Muscle layer of duodenum (tissue), 2 donors: ENCODE measurements around the gene LSM7.

Source experiments
- H3K27ac ChIP-seq: one replicate; pipeline ENCODE4 v1.7.0; 2013; ENCODE audit warnings: mild to moderate bottlenecking, low read length
- H3K27me3 ChIP-seq: one replicate; pipeline ENCODE4 v1.7.0; 2013; ENCODE audit warnings: low read depth, mild to moderate bottlenecking, control low read depth, low read length
- H3K36me3 ChIP-seq, 2 donors: one replicate each; pipeline ENCODE4 v1.7.0; 2013; ENCODE audit warnings: low read length in 2 of 2, control low read depth in 1 of 2, mild to moderate bottlenecking in 1 of 2; ENCODE audit not compliant: insufficient read depth in 2 of 2, control insufficient read depth in 1 of 2
- H3K4me1 ChIP-seq, 2 donors: one replicate each; pipeline ENCODE4 v1.7.0; 2013; ENCODE audit warnings: low read length in 2 of 2, mild to moderate bottlenecking in 2 of 2, control low read depth in 1 of 2, moderate library complexity in 1 of 2; ENCODE audit not compliant: insufficient read depth in 2 of 2, control insufficient read depth in 1 of 2
- H3K4me3 ChIP-seq, 2 donors: one replicate each; pipeline ENCODE4 v1.7.0; 2013; ENCODE audit warnings: low read length in 2 of 2, low read depth in 1 of 2, mild to moderate bottlenecking in 1 of 2
- H3K9me3 ChIP-seq, 2 donors: one replicate each; pipeline ENCODE4 v1.7.0; 2013; ENCODE audit warnings: low read length in 2 of 2, control low read depth in 1 of 2, mild to moderate bottlenecking in 1 of 2; ENCODE audit not compliant: control insufficient read depth in 1 of 2
- donor health status: healthy.

LSM7 gene

DNA sequence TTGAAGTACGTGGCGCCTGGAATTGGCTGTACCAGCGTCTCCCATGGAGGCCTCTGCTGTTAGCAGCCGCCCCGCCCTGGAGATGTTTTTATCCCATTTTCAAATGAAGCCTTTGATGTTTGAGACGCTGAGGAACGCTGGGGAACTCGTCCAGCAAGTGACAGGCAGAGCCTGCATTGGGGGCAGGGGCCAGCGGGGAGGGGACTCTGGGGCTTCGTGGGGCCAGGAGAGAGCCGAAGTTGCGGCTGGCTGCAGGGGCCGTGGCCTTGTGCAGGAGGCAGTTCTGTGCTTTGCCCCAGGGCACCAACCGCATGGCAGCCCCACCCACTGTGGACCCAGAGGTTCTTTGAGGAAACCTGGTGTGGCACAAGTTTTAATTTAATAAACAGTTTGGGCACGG lies 13.6 kb upstream of the LSM7 start:
- Histone ChIP-seq H3K36me3 (peaks cover 0 to 51% of the 10 kb centered on the region in 2 donors), H3K4me3 (no peak overlapping the region), H3K9me3 (no peaks in the 10 kb centered on the region), H3K27ac (no peak overlapping the region), H3K27me3 (no peaks in the 10 kb centered on the region), H3K4me1 (peaks cover 0 to 6% of the 10 kb centered on the region in 2 donors)

DNA sequence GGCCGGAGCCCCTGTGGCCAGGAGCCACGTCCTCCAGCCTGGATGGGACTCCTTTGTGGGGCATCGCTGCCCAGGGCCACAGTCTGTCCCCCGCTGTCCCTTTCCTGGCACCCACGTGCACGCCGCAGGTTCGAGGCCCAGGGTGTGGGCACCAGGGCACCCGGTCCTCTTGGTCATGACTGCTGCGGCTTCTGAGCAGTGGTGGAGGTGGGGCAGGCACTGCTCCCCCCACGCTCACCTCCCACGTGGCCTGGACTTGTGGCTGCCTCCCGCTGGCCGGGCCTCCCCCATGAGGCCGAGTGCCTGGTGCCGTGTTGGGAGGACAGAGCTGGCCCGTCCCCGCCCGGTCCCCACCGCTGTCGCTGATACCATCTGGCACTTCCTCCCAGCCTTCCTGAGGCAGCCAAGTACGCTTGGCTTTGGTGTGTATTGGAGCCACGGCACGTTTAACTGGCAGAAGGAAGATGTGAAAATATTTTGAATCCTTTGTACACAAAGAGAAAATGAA lies 12.9 kb upstream of the LSM7 start:
- Histone ChIP-seq H3K27me3 (no peaks in the 10 kb centered on the region), H3K4me1 (peaks cover 0 to 6% of the 10 kb centered on the region in 2 donors), H3K9me3 (no peaks in the 10 kb centered on the region), H3K4me3 (no peak overlapping the region), H3K36me3 (peaks cover 0 to 54% of the 10 kb centered on the region in 2 donors), H3K27ac (no peak overlapping the region)

DNA sequence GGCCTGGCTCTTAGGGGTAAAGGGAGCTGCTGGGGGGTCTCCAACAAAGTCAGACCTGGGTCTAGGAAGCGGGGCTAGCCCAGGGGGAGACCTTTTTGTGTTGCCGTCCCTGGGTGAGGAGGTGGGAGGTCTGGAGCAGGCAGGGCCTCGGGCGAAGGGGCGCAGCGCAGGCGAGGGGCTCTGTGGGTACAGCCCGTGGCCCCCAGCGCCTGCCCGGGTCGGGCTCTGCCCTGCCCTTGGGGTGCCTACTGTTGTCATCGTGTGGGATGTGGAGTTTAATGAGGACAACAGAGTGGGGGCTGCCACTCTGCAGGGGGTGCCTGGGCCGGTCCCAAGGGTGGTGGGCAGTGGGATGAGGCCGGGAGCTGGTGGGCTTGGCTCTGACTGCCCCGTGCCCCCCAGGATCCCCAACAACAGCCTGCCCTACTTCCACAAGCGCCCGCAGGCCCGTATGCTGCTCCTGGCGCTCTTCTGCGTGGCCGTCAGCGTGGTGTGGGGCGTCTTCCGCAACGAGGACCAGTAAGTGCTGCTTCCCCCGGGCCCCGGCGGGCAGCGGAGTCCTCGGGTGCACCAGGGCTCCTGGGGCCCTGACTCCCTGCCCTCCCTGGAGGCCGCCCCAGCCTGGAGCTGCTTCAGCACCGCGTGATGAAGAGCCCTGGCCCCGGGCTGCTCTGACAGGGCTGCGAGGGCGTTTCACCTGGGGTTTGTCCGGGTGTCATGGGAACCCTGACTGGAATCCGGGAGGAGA lies 12.3 kb upstream of the LSM7 start:
- Histone ChIP-seq H3K27me3 (no peaks in the 10 kb centered on the region), H3K4me3 (no peak overlapping the region), H3K4me1 (peaks cover 0 to 3% of the 10 kb centered on the region in 2 donors), H3K9me3 (no peaks in the 10 kb centered on the region), H3K27ac (no peak overlapping the region), H3K36me3 (peaks cover 0 to 54% of the 10 kb centered on the region in 2 donors)

DNA sequence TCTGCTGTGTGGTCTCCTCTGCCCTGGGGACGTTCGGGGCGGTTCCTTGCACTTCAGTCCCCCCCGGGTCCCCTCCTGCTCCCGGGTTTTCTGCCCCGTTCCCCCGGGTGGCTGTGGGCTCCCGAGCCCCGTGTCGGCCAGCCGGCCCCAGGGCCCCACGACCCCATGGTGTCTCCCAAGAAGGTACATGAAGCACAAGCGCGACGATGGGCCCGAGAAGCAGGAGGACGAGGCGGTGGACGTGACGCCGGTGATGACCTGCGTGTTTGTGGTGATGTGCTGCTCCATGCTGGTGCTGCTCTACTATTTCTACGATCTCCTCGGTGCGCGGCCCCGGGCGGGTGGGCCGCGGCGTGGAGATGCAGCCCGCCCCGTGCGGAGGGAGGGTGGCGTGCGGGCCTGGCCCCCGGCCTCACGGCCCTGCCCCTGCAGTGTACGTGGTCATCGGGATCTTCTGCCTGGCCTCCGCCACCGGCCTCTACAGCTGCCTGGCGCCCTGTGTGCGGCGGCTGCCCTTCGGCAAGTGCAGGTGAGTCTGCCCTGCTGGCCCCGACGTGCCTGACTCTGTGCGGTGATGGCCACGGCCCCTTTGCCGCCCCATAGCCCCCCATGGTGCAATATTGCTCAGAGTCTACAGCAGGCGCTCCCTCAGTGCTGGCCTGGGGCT lies 11.4 kb upstream of the LSM7 start:
- Histone ChIP-seq H3K4me1 (no peaks in the 10 kb centered on the region), H3K27ac (no peak overlapping the region), H3K9me3 (no peaks in the 10 kb centered on the region), H3K4me3 (no peak overlapping the region), H3K27me3 (no peaks in the 10 kb centered on the region), H3K36me3 (peaks cover 0 to 48% of the 10 kb centered on the region in 2 donors)

DNA sequence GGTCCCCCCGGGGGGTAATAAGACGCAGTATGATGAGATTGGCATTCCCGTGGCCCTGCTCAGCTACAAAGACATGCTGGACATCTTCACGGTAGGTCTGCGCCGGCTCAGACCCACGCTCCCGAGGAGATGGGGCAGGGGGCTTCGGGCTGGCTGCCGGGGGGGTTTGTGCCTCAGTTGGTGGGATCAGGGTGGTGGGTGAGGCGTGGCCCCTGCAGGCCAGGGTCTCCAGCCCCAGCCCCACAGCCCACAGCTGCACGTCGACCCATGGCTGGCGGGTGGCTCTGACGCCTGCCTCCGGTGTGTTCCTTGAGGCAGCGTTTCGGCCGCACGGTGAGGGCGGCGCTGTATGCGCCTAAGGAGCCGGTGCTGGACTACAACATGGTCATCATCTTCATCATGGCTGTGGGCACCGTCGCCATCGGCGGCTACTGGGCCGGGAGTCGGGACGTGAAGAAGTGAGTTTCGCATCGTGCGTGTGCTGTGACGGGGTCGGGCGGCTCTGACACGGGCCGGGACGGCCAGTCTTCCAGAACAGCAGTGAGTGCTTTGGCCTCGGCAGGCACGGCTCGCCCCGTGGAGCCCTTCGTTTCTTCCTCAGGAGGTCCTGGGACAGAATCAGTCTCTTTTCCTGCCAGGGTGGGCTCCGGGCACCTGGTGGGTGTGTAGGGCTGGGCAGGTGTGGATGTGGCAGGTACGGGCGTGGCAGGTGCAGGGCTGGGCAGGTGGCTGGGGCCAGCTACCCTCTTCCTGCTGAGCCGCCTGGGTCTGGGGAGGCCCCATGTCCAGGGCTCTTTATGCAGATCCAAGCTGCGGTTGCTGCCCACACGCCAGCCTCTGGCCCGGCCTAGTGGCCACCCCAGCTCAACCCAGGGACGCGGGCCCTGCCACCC lies 10.6 kb upstream of the LSM7 start:
- Histone ChIP-seq H3K4me1 (peaks cover 0 to 4% of the 10 kb centered on the region in 2 donors), H3K4me3 (no peak overlapping the region), H3K36me3 (peaks cover 0 to 46% of the 10 kb centered on the region in 2 donors), H3K9me3 (no peaks in the 10 kb centered on the region), H3K27me3 (no peaks in the 10 kb centered on the region), H3K27ac (no peak overlapping the region)

DNA sequence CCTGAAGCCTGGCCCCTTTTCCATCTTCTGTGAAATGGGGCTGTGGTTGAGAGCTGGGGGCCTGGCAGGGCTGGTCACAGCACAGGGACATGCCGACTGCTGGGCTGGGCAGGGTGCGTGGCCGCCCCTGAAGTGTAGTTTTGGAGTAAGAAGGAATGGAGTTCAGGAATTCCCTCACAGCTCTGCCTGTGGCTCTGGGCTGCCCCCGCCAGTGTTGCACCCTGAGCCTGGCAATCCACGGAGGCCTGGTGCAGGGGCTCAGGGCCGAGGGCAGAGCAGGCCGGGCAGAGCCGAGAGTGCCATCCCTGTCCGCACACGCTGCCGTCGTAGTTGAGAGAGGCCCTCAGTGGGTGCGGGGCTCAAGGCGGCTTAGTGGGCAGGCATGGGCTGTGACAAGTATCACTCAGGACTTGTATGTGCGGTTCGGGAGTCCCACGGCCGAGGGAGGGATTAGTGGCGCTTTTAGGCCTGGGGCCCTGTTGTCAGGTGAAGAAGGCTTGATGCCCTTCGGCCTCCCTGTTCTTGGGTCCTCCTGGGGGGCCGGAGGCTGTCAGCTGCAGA lies 9.7 kb upstream of the LSM7 start:
- H3K27me3 ChIP-seq: no peaks in the 10 kb centered on the region
- peaks cover 3 to 11% of the 10 kb centered on the region in 2 donors for H3K4me1 ChIP-seq
- H3K27ac ChIP-seq: no peak overlapping the region
- H3K9me3 ChIP-seq: no peaks in the 10 kb centered on the region
- H3K4me3 ChIP-seq: no peak overlapping the region
- H3K36me3 ChIP-seq: peaks cover 0 to 43% of the 10 kb centered on the region in 2 donors

DNA sequence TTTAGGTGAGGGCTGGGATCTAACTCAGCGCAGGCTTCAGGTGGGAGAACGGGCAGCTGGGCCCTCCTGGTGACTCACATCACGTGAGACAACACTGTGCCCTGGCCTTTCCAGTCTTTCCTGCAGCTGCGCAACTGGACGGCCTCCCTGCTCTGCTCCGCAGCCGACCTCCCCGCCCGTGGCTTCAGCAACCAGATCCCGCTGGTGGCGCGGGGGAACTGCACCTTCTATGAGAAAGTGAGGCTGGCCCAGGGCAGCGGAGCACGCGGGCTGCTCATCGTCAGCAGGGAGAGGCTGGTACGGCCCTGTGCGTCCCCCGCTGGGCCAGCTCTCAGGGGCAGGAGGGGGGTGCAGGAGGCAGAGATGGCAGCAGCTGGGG lies 8.9 kb upstream of the LSM7 start:
- Histone ChIP-seq H3K36me3 (peaks cover 0 to 39% of the 10 kb centered on the region in 2 donors), H3K4me1 (peaks cover 3 to 19% of the 10 kb centered on the region in 2 donors), H3K9me3 (no peaks in the 10 kb centered on the region), H3K27ac (no peak overlapping the region), H3K27me3 (no peaks in the 10 kb centered on the region), H3K4me3 (no peak overlapping the region)

DNA sequence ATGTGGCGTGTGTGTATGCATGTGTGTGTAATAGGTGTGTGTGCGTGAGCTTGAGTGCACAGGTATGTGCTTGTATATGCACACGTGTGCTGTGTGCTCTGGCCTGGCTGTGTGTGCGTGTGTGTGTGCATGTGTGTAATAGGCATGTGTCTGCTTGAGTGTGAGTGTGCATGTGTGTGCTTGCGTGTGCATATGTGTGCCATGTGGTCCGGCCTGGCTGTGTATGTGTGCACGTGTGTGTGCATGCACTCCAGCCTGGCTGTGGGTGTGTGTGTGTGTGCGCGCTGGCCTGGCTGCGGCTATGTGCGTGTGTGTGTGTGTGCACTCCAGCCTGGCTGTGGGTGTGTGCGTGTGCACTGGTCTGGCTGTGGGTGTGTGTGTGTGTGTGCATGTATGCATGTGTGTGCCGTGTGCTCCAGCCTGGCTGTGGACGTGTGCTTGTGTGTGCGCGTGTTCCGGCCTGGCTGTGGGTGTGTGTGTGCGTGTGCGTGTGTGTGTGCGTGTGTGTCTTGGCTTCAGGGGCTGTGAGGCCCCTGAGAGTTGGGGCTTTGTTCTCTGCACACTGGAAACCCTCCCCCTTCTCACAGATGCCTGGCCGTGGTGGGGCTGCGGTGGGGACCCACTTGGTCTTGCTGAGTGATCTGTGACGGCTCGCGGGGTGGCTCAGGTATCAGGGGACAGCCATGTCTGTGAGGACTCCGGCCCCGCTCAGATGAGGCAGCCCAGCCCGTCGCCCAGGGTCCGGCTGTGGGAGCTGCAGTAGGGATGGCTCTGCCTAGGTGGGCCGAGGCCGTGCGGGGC lies 8.3 kb upstream of the LSM7 start:
- Histone ChIP-seq H3K9me3 (no peaks in the 10 kb centered on the region), H3K27me3 (no peaks in the 10 kb centered on the region), H3K36me3 (peaks cover 0 to 39% of the 10 kb centered on the region in 2 donors), H3K4me1 (peaks cover 3 to 25% of the 10 kb centered on the region in 2 donors), H3K27ac (no peak overlapping the region), H3K4me3 (no peak overlapping the region)

DNA sequence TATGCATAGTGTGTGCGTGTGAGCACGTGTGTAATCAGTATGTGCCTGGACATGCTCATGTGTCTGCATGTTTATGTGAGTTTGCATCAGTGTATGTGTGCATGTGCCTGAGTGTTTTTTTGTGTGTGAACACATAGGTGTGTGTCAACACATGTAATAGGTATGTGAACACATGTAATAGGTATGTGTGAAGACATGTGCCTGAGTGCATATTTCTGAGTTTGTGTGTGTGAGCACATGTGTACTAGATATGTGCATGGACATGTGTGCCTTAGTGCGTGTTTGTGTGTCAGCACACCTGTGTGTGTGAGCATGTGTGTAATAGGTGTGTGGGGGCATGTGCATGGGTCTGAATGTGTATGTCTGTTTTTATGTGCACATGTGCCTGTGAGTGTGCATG lies 7.5 kb upstream of the LSM7 start:
- Histone ChIP-seq H3K36me3 (peaks cover 0 to 30% of the 10 kb centered on the region in 2 donors), H3K4me3 (no peak overlapping the region), H3K27me3 (no peaks in the 10 kb centered on the region), H3K9me3 (no peaks in the 10 kb centered on the region), H3K27ac (no peak overlapping the region), H3K4me1 (peaks cover 3 to 34% of the 10 kb centered on the region in 2 donors)

DNA sequence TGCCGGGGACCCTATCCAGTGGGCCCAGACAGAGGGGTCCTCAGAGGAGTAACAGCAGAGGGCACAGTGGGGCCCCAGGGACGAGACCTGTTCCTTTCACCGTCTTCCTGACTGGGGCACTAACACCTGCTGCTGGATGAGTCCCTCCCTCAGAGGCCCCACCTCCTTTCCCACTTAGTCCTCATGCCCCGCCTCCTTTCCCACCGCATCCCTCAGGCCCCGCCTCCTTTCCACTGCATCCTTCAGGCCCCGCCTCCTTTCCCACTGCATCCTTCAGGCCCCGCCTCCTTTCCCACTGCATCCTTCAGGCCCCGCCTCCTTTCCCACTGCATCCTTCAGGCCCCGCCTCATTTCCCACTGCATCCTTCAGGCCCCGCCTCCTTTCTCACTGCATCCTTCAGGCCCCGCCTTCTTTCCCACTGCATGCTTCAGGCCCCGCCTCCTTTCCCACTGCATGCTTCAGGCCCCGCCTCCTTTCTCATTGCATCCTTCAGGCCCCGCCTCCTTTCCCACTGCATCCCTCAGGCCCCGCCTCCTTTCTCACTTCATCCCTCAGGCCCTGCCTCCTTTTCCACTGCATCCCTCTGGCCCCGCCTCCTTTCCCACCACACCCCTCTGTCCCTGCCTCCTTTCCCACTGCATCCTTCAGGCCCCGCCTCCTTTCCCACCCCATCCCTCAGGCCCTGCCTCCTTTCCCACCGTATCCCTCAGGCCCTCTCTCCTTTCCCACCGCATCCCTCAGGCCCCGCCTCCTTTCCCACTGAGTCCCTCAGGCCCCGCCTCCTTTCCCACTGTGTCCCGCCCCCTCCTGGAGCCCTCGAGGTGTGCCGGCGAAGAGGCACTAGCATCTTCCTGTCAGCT lies 6.8 kb upstream of the LSM7 start:
- Histone ChIP-seq H3K27me3 (no peaks in the 10 kb centered on the region), H3K9me3 (no peaks in the 10 kb centered on the region), H3K36me3 (peaks cover 0 to 26% of the 10 kb centered on the region in 2 donors), H3K27ac (no peak overlapping the region), H3K4me1 (peaks cover 3 to 40% of the 10 kb centered on the region in 2 donors), H3K4me3 (no peak overlapping the region)
